GM21390 (cell line): ENCODE results near the gene HTR1B.

Experiments used
- ATAC-seq: cut with Tn5 transposase; IDR thresholded peaks from one replicate; pipeline ENCODE4 v1.9.1; 2021; ENCODE audit not compliant: unreplicated experiment

HTR1B gene

DNA sequence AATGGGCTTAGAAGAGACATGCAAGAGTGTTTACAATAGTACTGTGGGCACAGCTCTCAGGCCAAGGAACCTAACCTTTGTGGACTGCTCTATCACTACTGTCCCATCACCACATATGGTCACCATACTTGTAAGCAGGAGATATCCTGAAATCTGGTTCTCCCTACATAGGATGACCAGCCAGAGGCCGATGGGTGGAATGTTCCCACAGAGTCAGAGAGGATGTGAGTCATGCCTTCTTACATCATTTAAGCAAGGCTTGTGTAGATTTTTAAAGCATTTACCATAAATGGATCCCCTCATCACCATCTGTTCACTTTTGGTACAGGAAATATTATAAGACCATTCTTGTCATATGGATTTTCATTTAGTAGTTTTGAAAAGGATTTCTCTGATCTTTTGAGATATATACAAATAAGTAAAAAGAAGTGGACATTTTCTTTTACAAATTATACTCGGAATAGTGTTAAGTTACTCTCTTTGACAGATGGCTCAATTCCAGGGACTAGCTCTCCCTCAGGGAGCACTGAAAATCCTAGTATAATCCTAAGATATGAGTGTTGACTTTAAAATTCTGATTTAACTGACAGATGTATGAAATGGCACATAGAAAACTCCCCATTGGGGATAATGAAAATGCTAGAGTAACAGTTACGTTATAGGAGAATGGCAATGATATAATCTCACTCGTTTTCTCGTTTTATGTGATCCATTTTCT lies 6.6 kb downstream of the HTR1B start:
- ATAC-seq = no peak

DNA sequence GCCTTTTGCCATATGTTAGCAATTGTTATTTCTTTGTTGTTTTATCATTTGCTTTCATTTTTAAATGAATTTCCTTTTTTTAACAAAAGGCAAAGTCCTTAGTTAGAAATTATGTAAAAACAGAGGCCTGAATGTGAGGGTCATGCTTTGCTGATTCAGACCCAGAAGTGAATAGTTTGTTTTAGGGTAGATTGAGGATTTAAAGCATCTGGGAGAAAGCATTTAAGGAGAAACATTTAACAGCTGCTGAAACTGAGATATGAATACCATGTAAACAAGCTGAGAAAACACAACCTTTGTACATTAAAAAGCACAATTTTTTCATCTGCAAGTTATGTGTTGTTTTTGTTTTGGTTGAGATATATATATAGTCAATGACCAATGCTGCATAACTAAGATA lies 8.0 kb downstream of the HTR1B start:
- no peak for ATAC-seq

DNA sequence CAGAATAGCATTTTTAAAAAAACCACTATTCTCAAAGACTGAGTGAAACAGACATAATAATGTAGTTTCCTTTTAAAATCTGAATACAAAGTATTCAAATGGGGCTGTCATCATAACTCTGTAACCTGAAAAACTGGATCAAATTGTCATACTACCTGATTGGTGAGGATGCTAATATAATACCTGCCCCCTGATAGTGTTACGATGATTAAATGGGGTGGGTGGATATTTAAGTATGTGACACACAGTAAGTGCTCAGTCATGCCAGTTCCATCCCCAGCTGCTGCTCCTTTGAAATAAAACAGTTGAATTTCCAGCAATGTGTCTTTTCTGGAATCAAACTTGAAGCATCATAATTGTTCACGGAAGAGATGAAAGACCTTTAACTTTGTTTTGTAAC lies 8.9 kb downstream of the HTR1B start:
- ATAC-seq = no peak

DNA sequence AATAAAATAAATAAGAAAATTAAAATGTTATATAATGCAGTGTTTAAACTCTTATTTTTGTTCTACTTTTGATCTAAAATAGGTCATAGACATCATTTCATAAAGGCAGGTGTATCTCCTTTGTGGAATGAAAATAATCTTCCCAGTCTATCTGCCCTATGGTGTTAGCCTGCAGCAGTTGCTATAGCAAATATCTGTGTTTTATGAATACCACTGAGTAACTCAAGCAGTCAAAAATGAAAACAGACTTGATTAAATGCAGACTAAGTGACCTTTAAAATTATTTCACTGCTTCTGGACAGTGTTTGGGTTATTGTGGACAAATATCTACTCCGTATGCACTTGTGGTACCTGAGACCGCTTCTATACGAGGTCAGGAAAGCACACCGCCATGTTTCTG lies 11.8 kb downstream of the HTR1B start:
- ATAC-seq = no peak

DNA sequence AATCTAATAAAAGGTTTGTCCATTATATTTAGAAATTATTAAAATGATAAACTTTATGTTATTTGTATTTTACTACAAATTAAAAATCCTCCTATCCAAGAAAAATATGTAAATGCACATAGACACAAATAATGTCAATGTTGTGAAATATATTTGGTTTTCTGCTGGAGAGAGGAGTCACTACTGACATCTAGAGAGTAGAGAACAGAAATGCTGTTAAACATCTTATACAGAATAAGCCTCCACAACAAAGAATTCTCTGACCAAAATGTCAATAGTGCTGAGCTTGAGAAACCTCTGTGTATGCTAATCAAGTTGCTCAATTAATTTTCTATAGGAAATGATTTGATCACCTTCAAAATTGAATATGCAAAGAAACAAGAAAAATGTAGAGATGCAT lies 12.4 kb downstream of the HTR1B start:
- ATAC-seq = no peak

DNA sequence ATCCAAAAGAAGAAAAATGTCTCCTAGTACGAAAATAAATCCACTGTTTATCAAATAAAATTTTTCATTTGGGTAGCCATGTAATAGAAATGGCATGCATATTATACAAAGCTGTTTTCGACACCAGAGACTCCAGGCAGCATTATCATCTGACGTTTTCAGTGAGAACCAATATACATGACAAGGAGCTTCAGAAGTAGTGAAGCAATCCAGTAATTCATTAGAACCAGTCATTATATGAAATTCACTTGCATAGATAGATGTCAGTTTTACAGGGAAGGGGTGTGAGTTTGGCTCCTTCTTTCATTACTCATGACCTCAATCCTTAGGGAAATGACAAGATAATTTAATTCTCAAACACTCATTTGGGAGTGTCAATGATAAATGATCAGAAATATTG lies 14.7 kb downstream of the HTR1B start:
- ATAC-seq = no peak

DNA sequence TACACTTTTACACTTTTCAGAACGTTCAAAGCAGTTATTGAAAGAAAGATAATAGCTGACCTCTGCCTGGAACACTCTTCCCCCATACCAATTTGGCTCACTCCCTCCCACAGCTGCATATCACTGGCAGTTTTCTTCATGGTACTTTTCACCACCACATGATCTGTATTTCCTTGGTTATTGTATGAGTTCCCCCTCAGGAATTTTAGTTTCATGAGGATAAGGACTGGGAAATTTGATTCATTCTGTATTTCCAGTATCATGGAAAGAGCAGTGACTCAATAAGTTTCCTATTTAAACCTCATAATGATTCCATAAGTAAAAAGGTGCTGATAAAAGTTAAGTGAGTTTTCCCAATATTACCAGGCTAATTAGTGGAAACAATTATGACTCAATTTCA lies 16.0 kb downstream of the HTR1B start:
- no peak for ATAC-seq

DNA sequence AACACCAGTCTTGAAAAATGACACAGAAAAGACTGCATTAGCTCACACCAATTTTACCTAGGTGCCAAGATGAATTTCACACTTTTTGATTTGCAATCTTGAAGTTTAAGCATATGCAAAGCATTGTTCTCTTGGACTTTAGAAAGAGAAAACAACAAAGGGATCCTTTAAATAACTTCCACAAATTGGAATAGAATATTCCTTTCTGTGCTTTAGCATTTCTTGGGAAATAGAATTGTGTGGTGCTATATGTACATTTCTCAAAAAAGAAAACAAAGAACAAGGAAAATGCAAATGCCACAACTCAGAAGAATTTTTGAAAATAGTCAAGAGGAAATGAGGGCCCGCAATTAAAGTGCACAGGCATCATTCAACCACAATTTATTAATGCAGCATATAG lies 17.0 kb downstream of the HTR1B start:
- no peak for ATAC-seq

DNA sequence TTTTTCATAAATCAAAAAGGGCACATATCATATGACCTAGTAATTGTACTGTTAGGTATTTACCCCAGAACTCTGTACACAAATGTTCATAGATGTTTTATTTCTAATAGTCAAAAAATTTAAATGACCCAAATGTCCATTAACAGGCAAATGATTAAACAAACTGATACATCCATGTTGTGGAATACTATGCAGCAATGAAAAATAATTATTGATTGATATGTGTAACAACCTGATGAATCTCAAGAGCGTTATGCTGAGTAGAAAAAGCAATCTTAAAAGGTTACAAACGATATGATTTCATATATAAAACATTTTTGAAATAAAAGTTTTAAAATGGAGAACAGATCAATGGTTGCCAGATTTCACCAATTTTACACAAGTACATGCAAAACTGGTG lies 18.1 kb downstream of the HTR1B start:
- ATAC-seq = no peak

DNA sequence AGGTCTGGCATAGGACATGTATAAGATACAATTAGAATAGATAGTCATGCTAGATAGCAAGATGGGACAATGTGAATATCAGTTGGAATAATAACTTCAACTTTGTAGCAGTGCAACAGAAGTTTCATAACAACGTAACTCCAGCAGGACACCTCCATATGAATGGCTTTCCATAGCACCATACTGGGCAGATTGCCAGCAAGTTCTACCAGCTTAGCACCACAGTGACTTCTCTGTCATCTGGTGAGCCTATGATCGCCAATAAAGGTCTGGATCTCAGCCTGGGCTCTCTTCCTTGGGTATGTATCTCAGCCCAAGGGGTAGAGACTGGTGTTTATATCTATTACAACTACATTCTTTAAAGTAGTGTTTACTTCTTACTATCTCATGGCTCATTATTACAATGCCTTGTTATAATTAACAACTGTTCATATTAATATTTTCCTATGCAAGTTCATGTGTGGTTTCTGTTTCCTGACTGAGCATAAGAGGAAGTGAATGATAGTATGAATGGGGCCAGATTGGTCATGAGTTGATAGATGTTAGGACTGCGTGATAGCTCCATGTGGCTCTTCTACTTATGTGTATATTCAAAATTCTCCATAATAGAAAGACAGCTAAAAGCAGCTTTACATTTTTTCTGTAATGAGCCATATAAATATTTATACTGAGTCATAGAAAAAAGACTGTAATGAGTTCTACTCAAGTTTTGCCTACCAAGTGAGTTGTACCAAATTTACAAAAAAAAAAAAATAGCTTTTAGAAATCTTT lies 22.9 kb downstream of the HTR1B start:
- ATAC-seq = no peak

DNA sequence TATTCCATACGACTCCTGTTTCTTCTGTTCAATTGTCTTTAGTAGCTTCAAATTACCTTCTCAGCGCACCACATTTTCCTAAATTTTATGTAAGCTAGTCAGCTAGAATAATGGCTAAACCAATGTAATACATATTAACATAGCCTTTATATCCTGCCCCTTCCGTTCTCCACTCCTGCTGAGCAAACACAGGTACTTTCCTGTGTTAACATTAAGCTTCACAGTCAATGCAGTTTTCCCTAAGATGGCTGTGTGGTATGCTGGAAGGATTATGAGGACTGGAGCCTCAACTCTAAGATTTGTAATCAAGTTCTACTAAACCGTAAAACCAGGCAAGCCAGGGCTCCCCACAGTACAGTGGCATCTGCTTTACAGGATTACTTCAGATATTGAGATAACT lies 29.4 kb downstream of the HTR1B start:
- ATAC-seq = no peak

DNA sequence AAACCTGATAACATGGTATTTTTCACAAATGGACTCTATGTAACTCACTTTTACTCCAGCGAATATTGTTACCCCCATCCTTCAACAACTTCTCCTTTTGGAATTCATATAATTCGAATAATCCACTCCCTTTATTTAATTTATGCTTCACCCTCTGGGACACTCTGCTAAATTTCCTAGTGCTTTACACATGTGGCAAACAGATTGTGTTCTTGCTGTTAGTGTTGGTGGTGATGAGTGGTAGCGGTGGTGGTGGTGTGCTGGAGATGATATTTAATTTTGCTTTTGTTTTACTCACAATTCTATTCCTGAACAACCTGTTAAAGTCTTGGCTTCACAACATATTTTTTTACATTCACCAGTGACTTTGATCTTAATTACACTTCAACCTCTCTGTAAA lies 32.8 kb downstream of the HTR1B start:
- no peak for ATAC-seq

DNA sequence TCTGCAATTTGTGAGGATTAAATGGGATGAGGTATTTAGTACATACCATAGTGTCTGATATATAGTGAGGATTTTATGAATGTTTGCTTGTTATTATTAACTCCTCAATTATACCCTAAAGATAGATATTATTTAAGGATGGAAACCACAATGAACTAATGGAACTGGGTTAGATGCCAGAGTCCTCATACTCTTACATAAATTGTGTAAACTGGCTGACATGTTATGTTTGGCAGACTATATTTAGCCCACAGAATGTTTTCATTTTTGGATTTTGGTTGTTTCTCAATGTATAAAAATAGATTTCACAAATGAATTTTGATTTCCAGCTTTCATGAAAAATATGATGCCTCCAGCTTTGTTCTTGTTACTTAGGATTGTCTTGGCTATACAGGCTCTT lies 37.6 kb downstream of the HTR1B start:
- ATAC-seq = no peak

DNA sequence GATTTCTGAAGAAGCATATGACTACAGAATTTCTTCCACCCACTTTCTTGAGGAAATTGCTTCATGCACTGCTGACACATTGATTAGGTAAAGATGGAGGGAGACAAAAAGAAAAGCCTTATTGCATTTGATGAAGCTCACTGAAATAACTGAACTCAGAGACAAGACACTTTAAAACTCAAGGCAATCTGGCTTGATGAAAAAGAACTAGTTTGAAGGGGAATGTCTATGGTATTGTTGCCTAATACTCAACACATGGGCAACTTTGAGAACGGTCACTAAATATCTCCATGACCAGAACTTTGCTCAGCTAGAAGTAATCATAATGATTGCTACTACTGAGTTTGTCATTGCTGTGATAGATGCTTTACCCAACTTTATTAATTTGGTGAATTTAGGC lies 38.1 kb downstream of the HTR1B start:
- ATAC-seq = no peak

DNA sequence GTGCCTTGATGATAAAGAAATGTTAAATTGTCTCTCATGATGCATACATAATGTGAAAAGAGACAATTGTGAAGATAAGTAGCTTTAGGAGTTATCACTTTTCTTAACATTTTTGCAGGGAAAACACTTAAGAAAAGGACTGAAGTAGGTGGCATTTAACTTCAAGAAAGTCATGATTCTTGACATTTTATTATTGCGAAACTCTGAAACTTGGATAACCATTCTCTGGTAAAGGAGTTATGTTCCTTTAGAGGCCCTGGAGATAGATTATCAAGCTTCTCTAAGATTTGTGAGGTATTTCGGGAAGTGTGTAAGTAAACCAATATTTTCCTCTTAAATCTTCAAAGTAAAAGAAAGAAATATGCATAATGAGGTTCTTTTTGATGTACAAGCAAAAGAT lies 38.5 kb downstream of the HTR1B start:
- ATAC-seq = no peak

DNA sequence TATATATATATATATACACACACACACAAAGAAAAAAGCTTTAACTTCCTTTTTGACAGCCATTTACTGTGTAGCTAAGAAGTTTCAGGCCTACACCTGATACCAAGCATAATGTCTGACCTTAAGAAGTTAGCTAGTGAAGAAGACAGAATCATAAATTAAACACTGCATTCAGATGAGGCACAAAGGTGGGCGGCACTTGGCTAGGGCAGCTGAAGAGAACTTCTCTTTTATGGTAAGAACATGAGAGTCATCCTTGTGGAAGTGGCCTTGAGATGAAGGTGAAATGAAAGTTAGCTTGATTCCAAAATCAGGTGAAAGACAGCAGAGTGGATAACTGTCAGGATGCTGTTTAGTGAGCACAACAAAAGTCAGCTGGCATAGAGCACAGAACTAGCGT lies 46.5 kb downstream of the HTR1B start:
- ATAC-seq = no peak

DNA sequence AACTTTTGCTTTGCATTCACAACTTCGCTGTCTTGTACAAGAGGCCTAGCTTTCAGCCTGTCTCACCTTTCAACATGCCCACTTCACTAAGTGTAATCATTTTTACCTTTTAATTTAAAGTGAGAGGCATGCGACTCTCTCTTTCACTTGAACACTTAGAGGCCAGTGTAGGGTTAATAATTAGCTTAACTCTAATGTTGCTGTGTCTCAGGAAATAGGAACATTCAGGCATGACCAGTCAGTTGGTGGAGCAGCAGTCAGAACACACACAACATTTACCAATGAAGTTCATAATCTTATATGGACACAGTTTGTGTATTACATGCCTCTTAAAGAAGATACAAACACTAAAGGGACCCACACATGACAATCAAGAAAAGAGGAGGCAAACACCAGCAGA lies 47.6 kb downstream of the HTR1B start:
- ATAC-seq = no peak
